H1 (cell line): ENCODE data around the gene MLF2. TPM values are rescaled to one million over a fixed set of nuclear protein-coding genes. Genes with fewer than 3 reads are reported as not detected.
"Not testable (repeated sequence)": the region's sequence is repeated elsewhere in the genome, so short reads cannot be mapped to it uniquely, and the experiment has no call there.

Experiments used
- CTCF ChIA-PET: fragments of 300-600 bp; sonication (Branson Sonifier 250); formaldehyde crosslinking; loops from one replicate; lab custom pipeline; 2021; ENCODE audit not compliant: partially characterized antibody; lab: Charles Lee
- POLR2A ChIA-PET: fragments of 300-600 bp; sonication (Branson Sonifier 250); formaldehyde crosslinking; loops from one replicate; lab custom pipeline; 2021; ENCODE audit warnings: inconsistent platforms; ENCODE audit not compliant: partially characterized antibody; lab: Charles Lee
- DNase-seq, 2 experiments: peaks; one replicate each; pipeline versions ENCODE4 v3.0.0 to v3.0.0-alpha.2; 2010 to 2022; ENCODE audit warnings: low spot score in 2 of 2, low read depth in 1 of 2, mixed read lengths in 1 of 2
- FAIRE-seq: peaks from 2 replicates; lab custom pipeline; 2011; peaks lifted over from hg19 to GRCh38; lab: Jason Lieb, UNC
- H2AFZ ChIP-seq: 2 replicates; pipeline ENCODE4 v1.8.1; 2012; ENCODE audit warnings: low read length, inconsistent platforms
- H2AK5ac ChIP-seq: 2 replicates; pipeline ENCODE4 v1.6.1; 2013; ENCODE audit warnings: low read depth, low read length
- H2BK120ac ChIP-seq: replicated peaks from 2 replicates; pipeline ENCODE3; 2013; ENCODE audit warnings: low read depth, low read length, inconsistent platforms
- H2BK12ac ChIP-seq: 2 replicates; pipeline ENCODE4 v1.6.1; 2013; ENCODE audit warnings: low read depth, low read length
- H2BK15ac ChIP-seq: 2 replicates; pipeline ENCODE4 v1.6.1; 2013; ENCODE audit warnings: low read length
- H2BK20ac ChIP-seq: 2 replicates; pipeline ENCODE4 v1.6.1; 2013; ENCODE audit warnings: low read length
- H2BK5ac ChIP-seq: 2 replicates; pipeline ENCODE4 v1.6.1; 2013; ENCODE audit warnings: low read depth, low read length
- H3K14ac ChIP-seq: 2 replicates; pipeline ENCODE4 v1.6.1; 2013; ENCODE audit warnings: inconsistent platforms; ENCODE audit not compliant: insufficient read length
- H3K18ac ChIP-seq: 2 replicates; pipeline ENCODE4 v1.6.1; 2013; ENCODE audit warnings: low read length; ENCODE audit errors: extremely low read depth
- H3K23ac ChIP-seq: 2 replicates; pipeline ENCODE4 v1.6.1; 2013; ENCODE audit warnings: inconsistent platforms; ENCODE audit not compliant: insufficient read length
- H3K23me2 ChIP-seq: 2 replicates; pipeline ENCODE4 v1.6.1; 2013; ENCODE audit warnings: low read depth, low read length
- H3K27ac ChIP-seq: 2 replicates; pipeline ENCODE4 v1.6.1; 2011; ENCODE audit warnings: low read depth, low read length, inconsistent platforms
- H3K27me3 ChIP-seq, 4 experiments: replicated peaks in 1 of 4; 1 replicate in 1 of 4; 2 replicates in 3 of 4; pipeline versions ENCODE4 v1.6.1 to v1.8.1; 2011 to 2013; ENCODE audit warnings: low read length in 3 of 4, mild to moderate bottlenecking in 3 of 4, inconsistent platforms in 2 of 4, mixed read lengths in 2 of 4, moderate library complexity in 1 of 4; ENCODE audit not compliant: control insufficient read depth in 3 of 4, insufficient read depth in 3 of 4; ENCODE audit errors: extremely low read depth in 1 of 4
- H3K36me3 ChIP-seq, 4 experiments: 2 replicates each; pipeline versions ENCODE4 v1.6.1 to v1.8.1; 2011 to 2013; ENCODE audit warnings: mild to moderate bottlenecking in 4 of 4, low read length in 3 of 4, moderate library complexity in 2 of 4, control low read depth in 1 of 4, inconsistent platforms in 1 of 4; ENCODE audit not compliant: insufficient read depth in 4 of 4, control insufficient read depth in 2 of 4
- H3K4ac ChIP-seq: replicated peaks from 2 replicates; pipeline ENCODE3; 2013; ENCODE audit warnings: low read length, low read depth, mixed read lengths, inconsistent platforms; ENCODE audit not compliant: insufficient read length
- H3K4me1 ChIP-seq, 4 experiments: replicated peaks in 1 of 4; 1 replicate in 1 of 4; 2 replicates in 3 of 4; pipeline versions ENCODE4 v1.6.1 to v1.8.1; 2011 to 2013; ENCODE audit warnings: low read length in 3 of 4, inconsistent platforms in 2 of 4, mixed read lengths in 1 of 4; ENCODE audit not compliant: insufficient read depth in 4 of 4, control insufficient read depth in 3 of 4
- H3K4me2 ChIP-seq, 2 experiments: 2 replicates each; pipeline versions ENCODE4 v1.6.1 to v1.8.1; 2011 to 2013; ENCODE audit warnings: low read depth in 2 of 2, low read length in 2 of 2, control low read depth in 1 of 2, inconsistent platforms in 1 of 2, mild to moderate bottlenecking in 1 of 2; ENCODE audit not compliant: insufficient read depth in 1 of 2
- H3K4me3 ChIP-seq, 4 experiments: fragments of 200-600, 300-600 bp in 1 of 4; sonication (generic), shearing (Covaris generic), sonication (Bioruptor Twin) in 1 of 4; 2 replicates each; pipeline versions ENCODE4 v1.5.1 to v1.8.1; 2011 to 2016; ENCODE audit warnings: low read length in 4 of 4, low read depth in 3 of 4, control low read depth in 2 of 4, inconsistent platforms in 2 of 4, mild to moderate bottlenecking in 2 of 4, mixed read lengths in 1 of 4, moderate library complexity in 1 of 4; ENCODE audit not compliant: insufficient read depth in 2 of 4; ENCODE audit errors: extremely low read depth in 1 of 4
- H3K56ac ChIP-seq: replicated peaks from 2 replicates; pipeline ENCODE3; 2013; ENCODE audit warnings: low read depth, mild to moderate bottlenecking, mixed read lengths, low read length, inconsistent platforms; ENCODE audit not compliant: insufficient read length
- H3K79me1 ChIP-seq: 2 replicates; pipeline ENCODE4 v1.6.1; 2013; ENCODE audit warnings: low read depth, low read length, control low read depth
- H3K79me2 ChIP-seq, 2 experiments: 2 replicates each; pipeline versions ENCODE4 v1.6.1 to v1.8.1; 2012 to 2013; ENCODE audit warnings: low read length in 2 of 2, mild to moderate bottlenecking in 2 of 2, inconsistent platforms in 1 of 2; ENCODE audit not compliant: insufficient read depth in 2 of 2, control insufficient read depth in 1 of 2
- H3K9ac ChIP-seq, 4 experiments: replicated peaks in 1 of 4; 1 replicate in 1 of 4; 2 replicates in 3 of 4; pipeline versions ENCODE4 v1.6.1 to v1.8.1; 2011 to 2013; ENCODE audit warnings: low read depth in 3 of 4, low read length in 3 of 4, control low read depth in 2 of 4, mild to moderate bottlenecking in 2 of 4, moderate library complexity in 2 of 4, inconsistent platforms in 1 of 4; ENCODE audit errors: extremely low read depth in 1 of 4
- H3K9me3 ChIP-seq, 2 experiments: 2 replicates each; pipeline versions ENCODE4 v1.6.1 to v1.8.1; 2012 to 2013; ENCODE audit warnings: mild to moderate bottlenecking in 2 of 2, moderate library complexity in 2 of 2, control low read depth in 1 of 2, inconsistent platforms in 1 of 2, low read depth in 1 of 2, low read length in 1 of 2, mixed read lengths in 1 of 2; ENCODE audit not compliant: insufficient read depth in 2 of 2
- H4K20me1 ChIP-seq, 2 experiments: replicated peaks in 1 of 2; 2 replicates each; pipeline versions ENCODE3 to v1.8.1; 2011 to 2013; ENCODE audit warnings: inconsistent platforms in 2 of 2, low read length in 2 of 2, mild to moderate bottlenecking in 1 of 2; ENCODE audit not compliant: insufficient read depth in 2 of 2, control insufficient read depth in 1 of 2
- H4K5ac ChIP-seq: 2 replicates; pipeline ENCODE4 v1.6.1; 2013; ENCODE audit warnings: low read length, low read depth, mixed read lengths, inconsistent platforms; ENCODE audit not compliant: insufficient read length
- H4K8ac ChIP-seq: 2 replicates; pipeline ENCODE4 v1.8.0; 2013; ENCODE audit warnings: mild to moderate bottlenecking, moderate library complexity, low read length, inconsistent platforms; ENCODE audit not compliant: insufficient read depth; ENCODE audit errors: extremely low read depth
- H4K91ac ChIP-seq: replicated peaks from 2 replicates; pipeline ENCODE3; 2013; ENCODE audit warnings: low read length, mixed read lengths, inconsistent platforms; ENCODE audit not compliant: insufficient read length
- WGBS, 2 experiments: shearing (Covaris generic) in 1 of 2; methylation state at CpG; one replicate each; pipeline versions ENCODE4 v1.1.6 to v1.1.7; 2013 to 2015; ENCODE audit warnings: low lambda C conversion rate in 2 of 2, mixed read lengths in 2 of 2, inconsistent platforms in 1 of 2, low coverage in 1 of 2, missing lambda C conversion rate in 1 of 2; ENCODE audit not compliant: insufficient replicate concordance in 2 of 2, insufficient coverage in 1 of 2, insufficient read length in 1 of 2; ENCODE audit errors: extremely low coverage in 1 of 2, missing lambda C conversion rate in 1 of 2; 5-methylcytosine and 5-hydroxymethylcytosine counted together
- polyA plus RNA-seq, 7 experiments: library from polyadenylated mRNA; depleted of rRNA in 3 of 7; stranded (reverse) in 5 of 7; unstranded in 2 of 7; fragments of >200 nt in 5 of 7; fragments of 200-250 nt in 2 of 7; gene quantifications; 1 replicate in 5 of 7; 2 replicates in 1 of 7; 4 replicates in 1 of 7; pipeline versions ENCODE4 v1.2.1 to v1.2.3, GENCODE V29; 2011 to 2013; ENCODE audit warnings: missing spikeins in 2 of 7, mixed read lengths in 2 of 7
- total RNA-seq: library from RNA; stranded (reverse); fragmentation: NEBNext Ultra II Directional; extraction: Animal tissue kit (Norgen Biotek cat#: 25700); gene quantifications from 2 replicates; pipeline ENCODE4 v1.2.1, GENCODE V29; 2021

MLF2 gene
- total and polyA plus RNA-seq, 2 of the 8 experiments (the other 6 are each of a cell fraction or from before 2014, with no cell fraction given), result 229 to 401 TPM

- CTCF ChIA-PET, result interaction anchor here (1.9 kb wide), 1 partner anchor 81 kb away, joined by 5 read pairs; no protein-coding TSS in a partner anchor
These were observed 9.6 kb downstream of the MLF2 start for GRCh38 chr12:6743300-6743699.

More at GRCh38 chr12:6743300-6743699, 9.6 kb downstream of the MLF2 start:
- peaks cover 9 to 27% (median 17%) of the 10 kb centered on the region in 4 experiments for H3K36me3 ChIP-seq
- not testable (repeated sequence) for H3K18ac ChIP-seq, H3K9ac ChIP-seq, H3K23ac ChIP-seq, H2BK5ac ChIP-seq, H3K4me1 ChIP-seq, H3K56ac ChIP-seq, H2AFZ ChIP-seq, H3K14ac ChIP-seq, H2BK12ac ChIP-seq, H2AK5ac ChIP-seq, DNase-seq, H2BK120ac ChIP-seq, H4K8ac ChIP-seq, H4K20me1 ChIP-seq, H2BK20ac ChIP-seq, H4K91ac ChIP-seq, H3K79me1 ChIP-seq, H3K23me2 ChIP-seq, H3K4me2 ChIP-seq, H3K9me3 ChIP-seq, H4K5ac ChIP-seq, H2BK15ac ChIP-seq, H3K79me2 ChIP-seq, H3K27me3 ChIP-seq, H3K4ac ChIP-seq, H3K27ac ChIP-seq, FAIRE-seq, H3K4me3 ChIP-seq
- WGBS, 2 experiments, result 82% methylated on average over 7 of the region's 7 CpGs; no CpG with 5 or more reads in 1 of the 2 experiments
- POLR2A ChIA-PET, result interaction anchor here (0.6 to 1.6 kb wide), 4 partner anchors 9 to 130 kb away, joined by 3 to 10 read pairs (median 4); partner anchors contain the start of genes CDCA3, MLF2 and USP5
